ENCODE data around the gene EBI3.
"Not testable (repeated sequence)": the region's sequence is repeated elsewhere in the genome, so short reads cannot be mapped to it uniquely, and the experiment has no call there.

Gene EBI3

GRCh38 chr19:4279530-4280422 lies 50.5 kb downstream of the EBI3 start:
- no peak for DNase-seq

GRCh38 chr19:4284176-4284958 lies 55.0 kb downstream of the EBI3 start:
- DNase-seq = no peak

- no peak for DNase-seq
Measured at GRCh38 chr19:4284974-4285373, 55.7 kb downstream of the EBI3 start.

- DNase-seq = not testable (repeated sequence)
Measured at GRCh38 chr19:4286141-4286540, 56.8 kb downstream of the EBI3 start.

Data from left hindlimb (tissue), 1 donor.